ENCODE results near the gene ITK. TPM values are rescaled to one million over a fixed set of nuclear protein-coding genes. Genes with fewer than 3 reads are reported as not detected.

ITK gene
- total RNA-seq, 1 donor from 2014 or later = 0.36 TPM

- Histone ChIP-seq H3K27me3 (ENCODE audit: low read depth) (no peaks in the 10 kb centered on the region), H3K9me3 (replicated peaks) (no peaks in the 10 kb centered on the region), H3K27ac (replicated peaks) (no peak overlapping the region), H3K4me1 (peaks cover 2% of the 10 kb centered on the region), H3K4me3 (no peak overlapping the region), H3K36me3 (no peaks in the 10 kb centered on the region)
- intact Hi-C loops (cut with micrococcal nuclease) = no loop called here
- no peak for DNase-seq
- TF ChIP-seq CTCF (IDR thresholded peaks at IDR 0.05; ENCODE audit: borderline replicate concordance) = no peak
These were observed 33.8 kb downstream of the ITK start for GRCh38 chr5:157214415-157214814.

- intact Hi-C loops (cut with micrococcal nuclease) = no loop called here
- no peak for TF ChIP-seq CTCF (IDR thresholded peaks at IDR 0.05; ENCODE audit: borderline replicate concordance)
- no peaks in the 10 kb centered on the region for H3K36me3 ChIP-seq
- no peak overlapping the region for H3K27ac ChIP-seq (replicated peaks)
- H3K9me3 ChIP-seq (replicated peaks) = no peaks in the 10 kb centered on the region
- H3K4me1 ChIP-seq = peaks cover 8% of the 10 kb centered on the region
- no peak for DNase-seq
- no peak overlapping the region for H3K4me3 ChIP-seq
- no peaks in the 10 kb centered on the region for H3K27me3 ChIP-seq (ENCODE audit: low read depth)
These were observed 34.3 kb downstream of the ITK start for GRCh38 chr5:157214861-157215513.

- Histone ChIP-seq H3K27me3 (ENCODE audit: low read depth) (no peaks in the 10 kb centered on the region), H3K27ac (replicated peaks) (no peak overlapping the region), H3K4me3 (no peak overlapping the region), H3K9me3 (replicated peaks) (no peaks in the 10 kb centered on the region), H3K4me1 (peaks cover 11% of the 10 kb centered on the region), H3K36me3 (no peaks in the 10 kb centered on the region)
- no peak for TF ChIP-seq CTCF (IDR thresholded peaks at IDR 0.05; ENCODE audit: borderline replicate concordance)
- intact Hi-C loops (cut with micrococcal nuclease) = no loop called here
- DNase-seq = no peak
These were observed 35.0 kb downstream of the ITK start for GRCh38 chr5:157215514-157216167.

- no peaks in the 10 kb centered on the region for H3K9me3 ChIP-seq (replicated peaks)
- H3K27ac ChIP-seq (replicated peaks) = no peak overlapping the region
- H3K36me3 ChIP-seq = no peaks in the 10 kb centered on the region
- TF ChIP-seq CTCF (IDR thresholded peaks at IDR 0.05; ENCODE audit: borderline replicate concordance) = no peak
- DNase-seq = no peak
- peaks cover 11% of the 10 kb centered on the region for H3K4me1 ChIP-seq
- H3K4me3 ChIP-seq = no peak overlapping the region
- H3K27me3 ChIP-seq (ENCODE audit: low read depth) = no peaks in the 10 kb centered on the region
- intact Hi-C loops (cut with micrococcal nuclease) = no loop called here
These were observed 35.9 kb downstream of the ITK start for GRCh38 chr5:157216391-157217142.

GRCh38 chr5:157217289-157218024, 36.8 kb downstream of the ITK start:
- no peaks in the 10 kb centered on the region for H3K9me3 ChIP-seq (replicated peaks)
- H3K36me3 ChIP-seq = no peaks in the 10 kb centered on the region
- H3K27me3 ChIP-seq (ENCODE audit: low read depth) = no peaks in the 10 kb centered on the region
- no peak overlapping the region for H3K27ac ChIP-seq (replicated peaks)
- DNase-seq = no peak
- H3K4me3 ChIP-seq = no peak overlapping the region
- no peak for TF ChIP-seq CTCF (IDR thresholded peaks at IDR 0.05; ENCODE audit: borderline replicate concordance)
- intact Hi-C loops (cut with micrococcal nuclease) = no loop called here
- peaks cover 11% of the 10 kb centered on the region for H3K4me1 ChIP-seq

Measured in left ventricle myocardium inferior (tissue), 1 donor.